Neutrophil (primary cell): Measurements from ENCODE around the gene PTRHD1.
"Not testable (repeated sequence)": the region's sequence is repeated elsewhere in the genome, so short reads cannot be mapped to it uniquely, and the experiment has no call there.

Source experiments
- H3K27ac ChIP-seq: fragments of 200-600 bp; sonication (generic); 2 replicates; pipeline ENCODE4 v1.5.1; 2016; ENCODE audit warnings: mild to moderate bottlenecking, moderate library complexity
- H3K27me3 ChIP-seq: fragments of 200-600 bp; sonication (generic); 2 replicates; pipeline ENCODE4 v1.6.0; 2016; ENCODE audit warnings: mild to moderate bottlenecking
- H3K36me3 ChIP-seq: fragments of 200-600 bp; sonication (generic); 2 replicates; pipeline ENCODE4 v1.5.1; 2017
- H3K4me1 ChIP-seq, 2 experiments: fragments of 200-600 bp in 1 of 2; sonication (generic) in 1 of 2; 1 replicate in 1 of 2; 2 replicates in 1 of 2; pipeline versions ENCODE4 v1.5.1 to v1.6.1; 2013 to 2016; ENCODE audit warnings: low read depth in 1 of 2, low read length in 1 of 2, mild to moderate bottlenecking in 1 of 2, moderate library complexity in 1 of 2; ENCODE audit not compliant: control insufficient read depth in 1 of 2, insufficient read depth in 1 of 2
- H3K4me3 ChIP-seq, 2 experiments: fragments of 200-600 bp in 1 of 2; sonication (generic) in 1 of 2; 1 replicate in 1 of 2; 2 replicates in 1 of 2; pipeline ENCODE4 v1.5.1; 2013 to 2016; ENCODE audit warnings: low read depth in 1 of 2, low read length in 1 of 2, mild to moderate bottlenecking in 1 of 2, moderate library complexity in 1 of 2
- H3K9me3 ChIP-seq: fragments of 200-600 bp; sonication (generic); 2 replicates; pipeline ENCODE4 v1.5.1; 2016
- CTCF ChIP-seq: fragments of 200-600 bp; sonication (generic); IDR thresholded peaks from 2 replicates; pipeline ENCODE4 v1.5.1; 2016; ENCODE audit warnings: antibody characterized with exemption

The PTRHD1 gene

GRCh38 chr2:24839729-24840128 is 46.5 kb upstream of the PTRHD1 start:
- H3K27me3 ChIP-seq = no peaks in the 10 kb centered on the region
- no peaks in the 10 kb centered on the region for H3K4me1 ChIP-seq
- no peaks in the 10 kb centered on the region for H3K9me3 ChIP-seq
- H3K27ac ChIP-seq = no peak overlapping the region
- no peak overlapping the region for H3K4me3 ChIP-seq
- H3K36me3 ChIP-seq = no peaks in the 10 kb centered on the region
- TF ChIP-seq CTCF = no peak

DNA sequence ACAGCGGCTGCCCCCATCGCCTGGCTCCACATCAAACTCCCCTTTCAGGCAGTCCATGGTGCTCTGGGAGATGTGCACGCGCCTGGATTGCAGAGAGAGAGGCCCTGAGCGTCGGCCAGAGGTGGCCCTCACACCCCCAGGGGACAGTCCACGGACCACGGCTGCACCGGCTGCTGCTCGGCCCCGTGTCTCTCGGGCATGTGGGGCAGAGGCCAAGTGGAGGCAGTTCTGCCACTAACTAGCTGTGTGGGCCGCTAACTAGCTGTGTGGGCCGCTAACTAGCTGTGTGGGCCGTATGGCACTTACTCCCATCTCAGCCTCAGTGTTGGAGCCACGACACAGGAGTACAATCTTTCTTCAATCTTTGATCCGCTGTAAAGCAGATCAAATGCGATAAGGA is 45.4 kb upstream of the PTRHD1 start:
- H3K4me3 ChIP-seq = no peak overlapping the region
- TF ChIP-seq CTCF = no peak
- peaks cover 4% of the 10 kb centered on the region for H3K36me3 ChIP-seq
- H3K27ac ChIP-seq = no peak overlapping the region
- no peaks in the 10 kb centered on the region for H3K9me3 ChIP-seq
- no peaks in the 10 kb centered on the region for H3K4me1 ChIP-seq
- H3K27me3 ChIP-seq = no peaks in the 10 kb centered on the region

DNA sequence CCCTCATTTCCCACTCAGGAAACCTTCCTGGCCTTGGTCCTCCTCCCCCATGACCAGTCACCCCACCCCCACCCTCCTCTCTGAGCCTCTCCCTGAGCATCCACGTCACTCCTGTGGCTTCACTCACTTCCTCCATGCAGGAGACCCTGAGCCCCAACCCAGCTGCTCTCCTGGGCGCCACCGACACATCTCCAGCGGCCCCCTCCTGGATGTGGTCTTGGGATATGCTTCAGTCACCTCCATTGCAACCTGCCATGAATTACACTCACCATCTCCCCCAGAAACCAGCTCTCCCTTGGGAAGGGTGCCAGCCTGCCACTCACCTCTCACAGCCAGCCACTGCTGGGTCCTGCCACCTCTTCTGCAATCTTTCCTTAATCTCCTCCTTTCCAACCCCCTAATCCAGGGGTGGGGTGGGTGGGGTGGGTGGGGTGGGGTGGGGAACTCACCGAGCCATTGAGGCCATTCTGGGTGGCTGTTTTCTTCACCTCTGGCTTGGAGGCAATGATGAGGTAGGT is 44.9 kb upstream of the PTRHD1 start:
- H3K4me3 ChIP-seq = no peak overlapping the region
- TF ChIP-seq CTCF = no peak
- no peaks in the 10 kb centered on the region for H3K4me1 ChIP-seq
- H3K27ac ChIP-seq = no peak overlapping the region
- H3K9me3 ChIP-seq = no peaks in the 10 kb centered on the region
- peaks cover 4% of the 10 kb centered on the region for H3K36me3 ChIP-seq
- H3K27me3 ChIP-seq = no peaks in the 10 kb centered on the region

GRCh38 chr2:24836706-24837105 is 43.5 kb upstream of the PTRHD1 start:
- TF ChIP-seq CTCF = no peak
- peaks cover 4% of the 10 kb centered on the region for H3K36me3 ChIP-seq
- no peak overlapping the region for H3K4me3 ChIP-seq

GRCh38 chr2:24836206-24836605 is 43.0 kb upstream of the PTRHD1 start:
- H3K36me3 ChIP-seq = peaks cover 4% of the 10 kb centered on the region
- no peak overlapping the region for H3K27ac ChIP-seq
- no peak overlapping the region for H3K4me3 ChIP-seq
- no peak for TF ChIP-seq CTCF
- no peaks in the 10 kb centered on the region for H3K4me1 ChIP-seq
- H3K27me3 ChIP-seq = no peaks in the 10 kb centered on the region
- no peaks in the 10 kb centered on the region for H3K9me3 ChIP-seq

More at GRCh38 chr2:24836706-24837105, 43.5 kb upstream of the PTRHD1 start:
- no peak overlapping the region for H3K27ac ChIP-seq
- H3K27me3 ChIP-seq = no peaks in the 10 kb centered on the region
- H3K9me3 ChIP-seq = no peaks in the 10 kb centered on the region
- no peaks in the 10 kb centered on the region for H3K4me1 ChIP-seq

DNA sequence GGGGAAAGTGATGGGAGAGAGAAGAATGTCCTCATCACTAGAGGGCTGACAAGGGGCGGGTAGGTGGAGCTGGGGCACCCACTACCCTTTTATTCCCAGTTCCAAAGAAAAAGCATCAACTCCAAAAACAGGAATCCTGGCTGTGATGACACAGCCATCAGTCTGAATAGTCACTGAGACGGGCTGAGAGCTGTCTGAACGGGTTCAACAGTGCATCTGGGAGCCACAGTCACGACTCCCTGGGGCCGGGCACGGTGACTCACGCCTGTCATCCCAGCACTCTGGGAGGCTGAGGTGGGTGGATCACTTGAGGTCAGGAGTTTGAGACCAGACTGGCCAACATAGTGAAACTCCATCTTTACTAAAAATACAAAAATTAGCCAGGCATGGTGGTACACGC is 42.2 kb upstream of the PTRHD1 start:
- H3K27me3 ChIP-seq, H3K36me3 ChIP-seq, H3K27ac ChIP-seq, H3K4me3 ChIP-seq, H3K9me3 ChIP-seq, H3K4me1 ChIP-seq: not testable (repeated sequence)
